Activated T-cell treated with anti-CD3 and anti-CD28 coated beads, Interleukin-2, amount 50 U/mL, for 72 hours (primary cell): Measurements from ENCODE around the gene C12orf76. TPM values are rescaled to one million over a fixed set of nuclear protein-coding genes. Genes with fewer than 3 reads are reported as not detected.
"Not testable (repeated sequence)": the region's sequence is repeated elsewhere in the genome, so short reads cannot be mapped to it uniquely, and the experiment has no call there.

Source experiments
- ATAC-seq, 2 donors: fragments of 150-1000 bp; cut with Tn5 transposase; replicated peaks in 1 of 2; 2 replicates each; pipeline ENCODE4 v1.10.0; 2021; ENCODE audit warnings: moderate library complexity in 2 of 2, mild to moderate bottlenecking in 1 of 2
- DNase-seq, 2 donors: peaks; one replicate each; pipeline ENCODE4 v3.0.0; 2021 to 2022; ENCODE audit warnings: mixed read lengths in 1 of 2
- H3K27ac Mint-ChIP-seq: one replicate; pipeline ENCODE4 v1.8.0; 2022; ENCODE audit warnings: mild to moderate bottlenecking, moderate library complexity, mixed read lengths
- H3K27me3 Mint-ChIP-seq: one replicate; pipeline ENCODE4 v1.8.0; 2022; ENCODE audit warnings: low read depth, mixed read lengths
- H3K36me3 Mint-ChIP-seq, 2 donors: one replicate each; pipeline ENCODE4 v1.8.0; 2022; ENCODE audit warnings: mixed read lengths in 2 of 2, mild to moderate bottlenecking in 1 of 2; ENCODE audit not compliant: insufficient read depth in 2 of 2
- H3K4me1 Mint-ChIP-seq: one replicate; pipeline ENCODE4 v1.8.0; 2022; ENCODE audit warnings: low read depth, mixed read lengths
- H3K4me3 Mint-ChIP-seq, 2 donors: one replicate each; pipeline ENCODE4 v1.8.0; 2022; ENCODE audit warnings: mild to moderate bottlenecking in 2 of 2, mixed read lengths in 2 of 2, moderate library complexity in 2 of 2
- H3K9me3 Mint-ChIP-seq, 2 donors: one replicate each; pipeline ENCODE4 v1.8.0; 2022; ENCODE audit warnings: mixed read lengths in 2 of 2
- total RNA-seq, 2 donors: library from RNA; stranded (reverse); gene quantifications; one replicate each; pipeline ENCODE4 v1.2.3, GENCODE V29; 2022

The C12orf76 gene
- total RNA-seq, 2 donors from 2014 or later, result 16.9 to 19.0 TPM

DNA sequence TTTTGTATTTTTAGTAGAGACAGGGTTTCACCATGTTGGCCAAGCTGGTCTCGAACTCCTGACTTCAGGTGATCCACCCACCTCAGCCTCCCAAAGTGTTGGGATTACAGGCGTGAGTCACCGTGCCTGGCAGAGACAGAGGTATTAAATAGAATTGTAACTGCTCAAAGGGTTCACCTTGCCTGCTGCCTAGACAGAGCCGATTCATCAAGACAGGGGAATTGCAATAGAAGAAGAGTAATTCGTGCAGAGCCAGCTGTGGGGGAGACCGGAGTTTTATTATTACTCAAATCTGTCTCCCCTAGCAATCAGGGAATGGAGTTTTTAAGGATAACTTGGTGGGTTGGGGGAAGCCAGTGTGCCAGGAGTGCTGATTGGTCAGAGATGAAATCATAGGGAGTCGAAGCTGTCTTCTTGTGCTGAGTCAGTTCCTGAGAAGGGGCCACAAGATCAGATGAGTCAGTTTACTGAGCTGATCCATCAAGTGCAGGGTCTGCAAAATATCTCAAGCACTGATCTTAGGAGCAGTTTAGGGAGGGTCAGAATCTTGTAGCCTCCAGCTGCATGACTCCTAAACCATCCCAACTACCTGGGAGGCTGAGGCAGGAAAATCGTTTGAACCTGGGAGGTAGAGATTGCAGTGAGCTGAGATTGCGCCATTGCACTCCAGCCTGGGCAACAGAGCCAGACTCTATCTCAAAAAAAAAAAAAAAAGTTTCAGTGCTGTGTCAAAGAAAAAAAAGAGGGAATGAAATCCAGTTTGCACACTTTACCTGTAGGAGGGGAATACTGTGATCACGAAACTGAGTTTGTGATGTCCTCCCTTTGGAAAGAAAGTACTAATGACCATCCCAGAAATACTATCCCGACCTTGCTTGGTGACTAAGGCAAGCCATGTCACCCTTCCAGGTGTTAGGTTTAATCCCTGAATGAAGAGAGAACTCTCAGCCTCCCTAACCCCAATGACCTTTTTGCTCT lies 7.3 kb upstream of the C12orf76 start:
- peak overlapping the region; percentile 66 for H3K27ac Mint-ChIP-seq
- H3K36me3 Mint-ChIP-seq, result not testable (repeated sequence)

DNA sequence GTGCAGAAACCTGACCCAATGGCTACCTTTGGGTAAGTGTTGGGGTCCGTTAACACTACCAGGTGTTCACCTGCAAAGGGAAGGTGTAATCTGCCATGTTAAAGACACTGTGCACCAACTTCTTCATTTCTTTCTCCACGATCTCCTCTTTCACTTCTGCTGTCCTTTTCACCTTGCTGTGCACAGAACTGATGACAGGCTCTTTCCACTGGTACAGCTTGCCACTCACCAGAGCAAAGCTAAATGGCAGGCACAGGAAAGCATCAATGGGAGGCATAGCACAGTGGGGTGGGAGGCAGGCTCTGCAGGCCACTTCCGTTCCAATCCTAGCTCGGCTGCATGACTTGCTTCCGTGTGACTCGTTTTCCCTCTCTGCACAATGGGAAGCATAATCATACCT lies 2.6 kb upstream of the C12orf76 start:
- Mint-ChIP-seq H3K27ac (no peak overlapping the region), H3K4me1 (peaks cover 59% of the 10 kb centered on the region), H3K27me3 (no peaks in the 10 kb centered on the region), H3K4me3 (no peak overlapping the region), H3K36me3 (peaks cover 0 to 3% of the 10 kb centered on the region in 2 donors), H3K9me3 (no peaks in the 10 kb centered on the region)
- DNase-seq (no peak), ATAC-seq (no peak)

More for the DNA sequence above, 7.3 kb upstream of the C12orf76 start:
- Mint-ChIP-seq H3K4me1 (peaks cover 56% of the 10 kb centered on the region), H3K4me3 (peak overlapping the region; percentile 33 to 48)
- not testable (repeated sequence) for H3K9me3 Mint-ChIP-seq, H3K27me3 Mint-ChIP-seq
- ATAC-seq, result peak; percentile 79 to 82
- peak; percentile 47 to 51 for DNase-seq

DNA sequence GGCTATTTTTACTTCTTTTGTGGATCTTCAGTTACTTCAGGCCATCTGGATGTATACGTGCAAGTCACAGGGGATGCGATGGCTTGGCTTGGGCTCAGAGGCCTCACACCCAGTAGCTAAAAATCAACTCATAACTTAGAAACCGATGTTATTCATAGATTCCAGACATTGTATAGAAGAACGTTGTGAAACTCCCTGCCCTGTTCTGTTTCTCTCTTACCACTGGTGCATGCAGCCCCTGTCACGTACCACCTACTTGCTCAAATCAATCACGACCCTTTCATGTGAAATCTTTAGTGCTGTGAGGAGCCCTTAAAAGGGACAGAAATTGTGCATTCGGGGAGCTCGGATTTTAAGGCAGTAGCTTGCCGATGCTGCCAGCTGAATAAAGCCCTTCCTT lies 1.3 kb upstream of the C12orf76 start:
- DNase-seq, H3K36me3 Mint-ChIP-seq, H3K27ac Mint-ChIP-seq, H3K27me3 Mint-ChIP-seq, H3K9me3 Mint-ChIP-seq, ATAC-seq: not testable (repeated sequence)
- peak overlapping the region in 1 of 2 donors; percentile 92 for H3K4me3 Mint-ChIP-seq
- peaks cover 53% of the 10 kb centered on the region for H3K4me1 Mint-ChIP-seq

DNA sequence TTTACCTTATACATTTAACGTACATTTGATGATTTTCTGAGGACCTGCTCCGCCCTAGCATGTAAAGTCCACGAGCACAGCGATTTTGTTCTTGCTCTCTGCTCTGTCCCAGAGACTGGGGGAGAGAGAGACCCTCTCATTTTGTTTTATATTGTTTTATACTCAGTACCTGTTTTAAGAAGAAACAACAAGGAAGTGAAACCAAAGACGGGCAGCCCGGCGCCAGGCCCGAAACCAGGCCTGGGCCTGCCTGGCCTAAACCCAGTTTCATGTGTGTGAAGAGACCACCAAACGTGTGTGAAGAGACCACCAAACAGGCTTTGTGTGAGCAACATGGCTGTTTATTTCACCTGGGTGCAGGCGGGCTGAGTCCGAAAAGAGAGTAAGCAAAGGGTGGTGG lies 712 bp upstream of the C12orf76 start:
- peak in 1 of 2 donors; percentile 1 for ATAC-seq
- not testable (repeated sequence) for DNase-seq

DNA sequence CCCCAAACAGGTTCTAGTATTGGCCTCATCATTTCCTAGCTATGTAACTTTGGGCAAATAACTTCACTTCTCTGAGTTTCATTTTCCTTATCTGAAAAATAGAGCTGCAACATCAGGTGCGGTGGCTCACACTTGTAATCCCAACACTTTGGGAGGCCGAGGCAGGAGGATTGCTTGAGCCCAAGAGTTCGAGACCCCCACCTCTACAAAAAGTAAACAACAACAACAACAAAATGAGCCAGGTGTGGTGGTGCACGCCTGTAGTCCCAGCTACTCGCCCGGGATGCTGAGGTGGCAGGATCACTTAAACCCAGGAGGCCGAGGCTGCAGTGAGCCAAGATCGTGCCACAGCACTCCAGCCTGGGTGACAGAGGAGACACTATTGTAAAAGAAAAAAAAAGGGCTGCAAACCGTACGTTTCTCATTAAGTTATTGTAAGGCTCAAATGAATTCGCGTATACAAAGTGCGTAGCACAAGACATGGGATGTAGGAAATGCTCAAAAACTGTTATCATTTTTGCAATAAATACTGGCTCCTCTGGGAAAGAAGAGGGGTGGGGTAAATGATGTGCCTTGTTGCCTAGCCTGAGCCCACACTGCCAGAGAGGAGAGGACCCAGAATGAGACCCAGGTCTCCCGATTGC lies 903 bp downstream of the C12orf76 start:
- no peak for DNase-seq

More for the DNA sequence above, 712 bp upstream of the C12orf76 start:
- Mint-ChIP-seq H3K4me1 (peaks cover 46% of the 10 kb centered on the region), H3K27ac (peak overlapping the region; percentile 72), H3K4me3 (peak overlapping the region; percentile 92)
- H3K36me3 Mint-ChIP-seq, H3K9me3 Mint-ChIP-seq, H3K27me3 Mint-ChIP-seq: not testable (repeated sequence)

DNA sequence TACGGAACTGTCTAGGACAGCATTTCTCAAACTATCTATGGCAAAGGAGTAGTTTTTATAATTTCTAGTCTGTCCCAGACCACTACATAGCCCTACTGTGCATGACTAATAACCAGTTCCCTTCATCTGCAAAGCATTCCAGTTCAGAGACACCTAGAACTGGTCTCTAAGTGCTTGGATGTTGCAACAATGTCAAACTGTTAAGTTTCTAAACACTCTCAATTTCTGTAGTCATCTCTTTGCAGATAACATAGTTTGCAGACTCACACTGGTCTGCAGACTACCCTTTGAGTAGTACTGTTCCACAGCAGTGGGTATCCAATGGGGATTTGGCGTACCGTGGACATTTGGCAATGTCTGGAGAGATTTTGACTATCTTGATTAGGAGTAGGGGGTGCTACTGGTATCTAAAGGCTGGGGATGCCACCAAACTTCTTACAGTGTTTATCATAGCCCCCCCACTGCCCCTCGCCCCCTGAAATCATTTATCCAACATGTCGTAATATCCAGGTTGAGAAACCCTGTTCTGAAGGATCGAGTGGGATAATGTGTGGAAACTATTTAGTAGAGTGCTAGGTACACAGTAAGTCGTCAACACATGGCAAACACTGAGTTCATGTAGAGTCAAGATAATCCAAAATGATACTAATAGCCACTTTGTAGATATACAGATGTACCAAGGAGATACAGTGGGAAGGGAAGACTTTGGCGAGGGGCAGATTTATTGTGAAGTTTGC lies 1.7 kb downstream of the C12orf76 start:
- H3K9me3 Mint-ChIP-seq, result no peaks in the 10 kb centered on the region
- no peak for DNase-seq

More for the DNA sequence above, 903 bp downstream of the C12orf76 start:
- H3K27me3 Mint-ChIP-seq, result no peaks in the 10 kb centered on the region
- ATAC-seq, result no peak
- H3K9me3 Mint-ChIP-seq, result no peaks in the 10 kb centered on the region
- peak overlapping the region; percentile 92 for H3K4me3 Mint-ChIP-seq
- peaks cover 57% of the 10 kb centered on the region for H3K4me1 Mint-ChIP-seq
- H3K36me3 Mint-ChIP-seq, result peaks cover 1 to 2% of the 10 kb centered on the region in 2 donors
- H3K27ac Mint-ChIP-seq, result peak overlapping the region; percentile 24

DNA sequence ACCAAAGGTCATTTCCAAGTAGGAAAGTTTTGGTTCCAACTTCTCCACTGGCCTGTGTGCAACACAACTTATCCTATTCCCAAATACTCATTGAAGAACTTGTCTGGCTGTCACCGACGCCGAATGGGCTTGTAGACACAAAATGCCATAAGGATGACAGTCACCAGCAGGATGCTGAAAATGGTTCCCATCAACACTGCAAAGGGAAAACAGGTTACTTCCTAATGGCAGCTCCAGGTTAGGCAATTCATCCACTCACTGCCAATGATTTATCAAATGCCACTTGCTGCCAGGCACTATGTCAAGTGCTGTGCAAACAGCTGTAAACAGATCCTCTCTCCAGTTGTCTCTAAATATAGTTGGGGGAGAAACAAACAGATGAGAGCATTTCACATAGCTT lies 6.1 kb downstream of the C12orf76 start:
- H3K9me3 Mint-ChIP-seq, result no peaks in the 10 kb centered on the region
- H3K4me1 Mint-ChIP-seq, result peaks cover 63% of the 10 kb centered on the region
- ATAC-seq (no peak), DNase-seq (no peak)
- peak overlapping the region; percentile 67 for H3K27ac Mint-ChIP-seq
- peaks cover 5 to 9% of the 10 kb centered on the region in 2 donors for H3K36me3 Mint-ChIP-seq
- H3K27me3 Mint-ChIP-seq, result no peaks in the 10 kb centered on the region
- H3K4me3 Mint-ChIP-seq, result no peak overlapping the region

More for the DNA sequence above, 1.7 kb downstream of the C12orf76 start:
- Mint-ChIP-seq H3K36me3 (peaks cover 2 to 6% of the 10 kb centered on the region in 2 donors), H3K27me3 (no peaks in the 10 kb centered on the region), H3K27ac (no peak overlapping the region), H3K4me3 (peak overlapping the region; percentile 92), H3K4me1 (peaks cover 59% of the 10 kb centered on the region)
- ATAC-seq, result no peak

DNA sequence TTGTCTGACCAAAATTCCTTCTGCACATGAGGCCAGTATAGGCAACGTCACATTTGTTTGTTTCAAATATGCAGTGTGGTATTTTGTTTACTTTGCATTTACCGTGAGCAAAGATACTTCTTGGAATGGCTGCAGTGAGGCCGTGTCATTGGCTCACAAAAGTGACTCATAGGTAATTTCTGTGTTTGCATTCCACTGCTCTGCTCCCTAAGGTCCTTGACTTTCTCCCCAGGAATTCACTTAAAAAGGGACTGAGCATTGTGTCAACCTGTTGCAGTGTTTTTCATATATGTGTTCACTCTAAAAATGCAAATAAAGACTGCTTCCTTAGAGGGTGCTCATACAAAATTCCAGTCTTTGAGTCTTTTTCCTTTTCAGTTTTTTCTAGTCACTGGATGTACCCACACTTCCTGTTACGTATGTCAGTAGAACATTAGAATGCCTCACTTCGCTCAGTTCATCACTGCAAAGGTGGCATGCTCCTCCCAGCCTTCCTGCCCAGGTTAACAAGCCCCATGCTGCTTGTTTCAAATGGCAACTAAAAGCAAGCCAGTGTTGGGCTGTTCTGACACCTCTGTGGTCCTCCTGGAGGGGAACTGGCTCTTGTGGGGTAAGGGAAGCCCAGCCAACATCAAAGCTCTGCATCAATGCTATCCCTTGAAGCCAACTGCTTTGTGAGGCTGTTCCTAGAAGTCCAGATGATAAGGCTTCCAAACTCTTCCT lies 9.1 kb downstream of the C12orf76 start:
- no peaks in the 10 kb centered on the region for H3K9me3 Mint-ChIP-seq
- H3K4me1 Mint-ChIP-seq, result peaks cover 49% of the 10 kb centered on the region
- DNase-seq (peak; percentile 4 to 38), ATAC-seq (peak; percentile 25 to 52)
- no peaks in the 10 kb centered on the region for H3K27me3 Mint-ChIP-seq
- peak overlapping the region; percentile 27 to 57 for H3K4me3 Mint-ChIP-seq
- H3K36me3 Mint-ChIP-seq, result peaks cover 5 to 18% of the 10 kb centered on the region in 2 donors
- H3K27ac Mint-ChIP-seq, result peak overlapping the region; percentile 82

DNA sequence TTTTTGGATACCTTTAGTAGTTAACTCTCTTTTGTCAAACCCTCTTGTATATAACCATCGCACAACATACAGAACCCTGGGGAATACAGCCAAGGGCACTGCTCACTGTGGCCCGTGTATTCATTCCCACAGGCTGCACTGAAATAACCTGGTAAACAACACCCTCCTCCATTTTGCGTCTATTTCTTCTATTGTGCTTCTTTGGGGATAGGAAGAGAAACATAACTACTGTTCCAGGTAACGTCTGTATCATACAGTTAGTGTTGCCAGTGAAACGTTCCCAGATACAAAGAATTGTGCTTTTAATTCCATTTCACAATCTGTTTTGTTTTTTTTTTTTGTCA lies 9.6 kb downstream of the C12orf76 start:
- no peak overlapping the region for H3K4me3 Mint-ChIP-seq
- H3K27me3 Mint-ChIP-seq, result no peaks in the 10 kb centered on the region
- no peaks in the 10 kb centered on the region for H3K9me3 Mint-ChIP-seq
- no peak for DNase-seq
- H3K27ac Mint-ChIP-seq, result peak overlapping the region; percentile 82
- ATAC-seq, result no peak
- peaks cover 49% of the 10 kb centered on the region for H3K4me1 Mint-ChIP-seq
- H3K36me3 Mint-ChIP-seq, result peaks cover 5 to 18% of the 10 kb centered on the region in 2 donors

DNA sequence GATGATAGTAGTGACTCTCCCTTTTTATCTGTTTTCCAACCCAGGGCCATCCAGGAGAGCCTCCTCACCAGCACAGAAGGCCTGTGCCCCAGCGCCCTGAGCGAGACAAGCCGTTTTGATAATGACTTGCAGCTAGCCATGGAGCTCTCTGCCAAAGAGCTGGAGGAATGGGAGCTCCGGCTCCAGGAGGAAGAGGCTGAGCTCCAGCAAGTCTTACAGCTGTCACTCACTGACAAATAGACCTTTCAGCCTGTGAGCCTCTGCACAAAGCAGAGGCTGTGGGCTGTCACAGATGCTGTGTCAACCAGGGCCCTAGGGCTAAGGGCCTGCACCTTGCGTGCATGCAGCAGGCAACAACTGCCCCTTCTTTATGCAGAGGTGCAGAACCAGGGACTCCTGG lies 11.0 kb downstream of the C12orf76 start:
- Mint-ChIP-seq H3K36me3 (peaks cover 3 to 20% of the 10 kb centered on the region in 2 donors), H3K27ac (no peak overlapping the region)
- no peak for DNase-seq

DNA sequence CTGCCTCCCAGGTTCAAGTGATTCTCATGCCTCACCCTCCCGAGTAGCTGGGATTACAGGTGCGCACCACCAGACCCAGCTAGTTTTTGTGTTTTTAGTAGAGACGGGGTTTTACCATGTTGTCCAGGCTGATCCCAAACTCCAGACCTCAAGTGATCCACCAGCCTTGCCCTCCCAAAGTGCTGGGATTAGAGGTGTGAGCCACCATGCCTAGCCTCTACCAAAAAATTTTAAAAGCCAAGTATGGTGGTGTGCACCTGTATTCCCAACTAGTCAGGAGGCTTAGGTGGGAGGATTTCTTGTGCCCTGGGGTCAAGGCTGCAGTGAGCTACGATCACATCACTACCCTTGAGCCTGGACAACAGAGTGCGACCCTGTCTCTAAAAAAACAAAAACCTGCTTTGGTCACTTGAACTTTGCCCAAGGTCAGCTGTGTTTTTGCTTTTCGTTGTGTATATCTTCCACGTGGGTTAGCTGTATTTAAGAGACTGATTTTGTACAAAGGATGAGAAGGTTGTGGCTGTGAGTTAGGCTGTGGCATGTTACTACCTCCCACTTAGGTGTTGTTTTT lies 12.7 kb downstream of the C12orf76 start:
- Mint-ChIP-seq H3K9me3 (no peaks in the 10 kb centered on the region), H3K27me3 (no peaks in the 10 kb centered on the region), H3K36me3 (peaks cover 5 to 16% of the 10 kb centered on the region in 2 donors), H3K27ac (peak overlapping the region; percentile 27), H3K4me1 (peaks cover 27% of the 10 kb centered on the region), H3K4me3 (no peak overlapping the region)
- DNase-seq (no peak), ATAC-seq (no peak)

More for the DNA sequence above, 11.0 kb downstream of the C12orf76 start:
- no peak for ATAC-seq
- Mint-ChIP-seq H3K9me3 (no peaks in the 10 kb centered on the region), H3K4me1 (peaks cover 37% of the 10 kb centered on the region), H3K27me3 (no peaks in the 10 kb centered on the region), H3K4me3 (no peak overlapping the region)

DNA sequence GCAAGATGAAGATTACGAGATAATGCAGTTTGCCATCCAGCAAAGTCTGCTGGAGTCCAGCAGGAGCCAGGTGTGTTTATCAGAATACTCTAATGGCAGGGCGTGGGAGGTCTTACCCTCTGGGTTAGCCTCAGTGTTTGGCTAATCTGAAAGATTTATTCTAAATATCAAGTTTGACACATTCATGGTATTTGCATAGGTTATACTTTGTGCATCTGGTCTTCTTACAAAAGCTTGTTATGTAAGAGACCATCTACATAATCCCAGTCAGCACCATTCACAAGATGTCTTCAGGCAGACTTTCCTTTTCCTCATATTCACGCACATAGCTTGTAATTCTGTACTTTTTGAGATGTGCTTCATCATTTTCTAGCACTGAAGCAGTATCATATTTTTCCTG lies 14.4 kb downstream of the C12orf76 start:
- no peak for DNase-seq
- H3K4me3 Mint-ChIP-seq, result no peak overlapping the region
- H3K9me3 Mint-ChIP-seq, result no peaks in the 10 kb centered on the region
- H3K27ac Mint-ChIP-seq, result peak overlapping the region; percentile 68
- peaks cover 2 to 17% of the 10 kb centered on the region in 2 donors for H3K36me3 Mint-ChIP-seq
- no peaks in the 10 kb centered on the region for H3K27me3 Mint-ChIP-seq
- peaks cover 10% of the 10 kb centered on the region for H3K4me1 Mint-ChIP-seq
- no peak for ATAC-seq
